CD4-positive, alpha-beta T cell (primary cell): ENCODE results near the gene STARD7. TPM values are rescaled to one million over a fixed set of nuclear protein-coding genes. Genes with fewer than 3 reads are reported as not detected.

Experiments used
- ATAC-seq: fragments of 200-7000 bp; cut with Tn5 transposase; one replicate; pipeline ENCODE4 v1.10.0; 2022; ENCODE audit warnings: mild to moderate bottlenecking; ENCODE audit not compliant: poor library complexity
- CTCF ChIA-PET: fragments of 350-600 bp; sonication (Branson Sonifier 250); formaldehyde crosslinking; loops from one replicate; lab custom pipeline; 2021; ENCODE audit warnings: antibody characterized with exemption, inconsistent platforms; lab: Charles Lee
- POLR2A ChIA-PET: fragments of 350-600 bp; sonication (Branson Sonifier 250); formaldehyde crosslinking; loops from one replicate; lab custom pipeline; 2021; ENCODE audit warnings: antibody characterized with exemption, inconsistent platforms; lab: Charles Lee
- DNase-seq, 14 experiments: peaks; one replicate each; pipeline ENCODE4 v3.0.0-alpha.2; 2013 to 2020; ENCODE audit warnings: mixed read lengths in 2 of 14
- H3K27ac ChIP-seq, 2 donors: one replicate each; pipeline versions ENCODE4 v1.5.1 to v1.7.0; 2013; ENCODE audit warnings: low read length in 2 of 2, low read depth in 1 of 2, mild to moderate bottlenecking in 1 of 2
- H3K27me3 ChIP-seq, 2 experiments: 1 replicate in 1 of 2; 2 replicates in 1 of 2; pipeline versions ENCODE4 v1.6.1 to v1.7.0; 2013; ENCODE audit warnings: low read length in 2 of 2, control low read depth in 1 of 2, mild to moderate bottlenecking in 1 of 2, moderate library complexity in 1 of 2; ENCODE audit not compliant: insufficient read depth in 2 of 2, control insufficient read depth in 1 of 2
- H3K36me3 ChIP-seq: one replicate; pipeline ENCODE4 v1.6.1; 2013; ENCODE audit warnings: low read length, control low read depth; ENCODE audit not compliant: insufficient read depth
- H3K4me1 ChIP-seq: one replicate; pipeline ENCODE4 v1.6.1; 2013; ENCODE audit warnings: low read length, control low read depth; ENCODE audit not compliant: insufficient read depth
- H3K4me3 ChIP-seq: one replicate; pipeline ENCODE4 v1.5.1; 2013; ENCODE audit warnings: mild to moderate bottlenecking, low read length, moderate library complexity
- H3K9me3 ChIP-seq, 2 experiments: 1 replicate in 1 of 2; 2 replicates in 1 of 2; pipeline versions ENCODE4 v1.6.1 to v1.7.0; 2013; ENCODE audit warnings: low read length in 2 of 2, mild to moderate bottlenecking in 2 of 2, control low read depth in 1 of 2, moderate library complexity in 1 of 2; ENCODE audit not compliant: control insufficient read depth in 1 of 2, insufficient read depth in 1 of 2
- H3K27ac Mint-ChIP-seq: one replicate; pipeline ENCODE4 v1.8.0; 2020; ENCODE audit warnings: mixed read lengths
- H3K27me3 Mint-ChIP-seq: one replicate; pipeline ENCODE4 v1.8.0; 2021; ENCODE audit warnings: mixed read lengths
- H3K36me3 Mint-ChIP-seq: one replicate; pipeline ENCODE4 v1.8.0; 2021; ENCODE audit warnings: low read depth, mixed read lengths
- H3K4me1 Mint-ChIP-seq: one replicate; pipeline ENCODE4 v1.8.0; 2021; ENCODE audit warnings: low read depth, mixed read lengths
- H3K4me3 Mint-ChIP-seq: one replicate; pipeline ENCODE4 v1.8.0; 2020; ENCODE audit warnings: mild to moderate bottlenecking, mixed read lengths
- H3K9me3 Mint-ChIP-seq: one replicate; pipeline ENCODE4 v1.8.0; 2020; ENCODE audit warnings: mixed read lengths
- CTCF ChIP-seq: fragments of 200-600 bp; IDR thresholded peaks from one replicate; pipeline ENCODE4 v1.8.0; 2022; ENCODE audit warnings: antibody characterized with exemption, mild to moderate bottlenecking
- intact Hi-C, 2 experiments: fragments of 100-400 bp; cut with DNase I in 1 of 2; cut with micrococcal nuclease in 1 of 2; formaldehyde crosslinking; loops; one replicate each; pipeline versions ENCODE4 v1.15.1 to v1.9.0; 2023 to 2025; cut with DNase I, micrococcal nuclease
- total RNA-seq, 174 experiments: library from RNA in 2 of 174; stranded (reverse) in 2 of 174; gene quantifications; one replicate each; pipeline ENCODE4 v1.2.3 and lab custom pipeline; 2021 to 2026

STARD7 gene
- total RNA-seq, 2 experiments from 2014 or later: 57.4 to 58.6 TPM

DNA sequence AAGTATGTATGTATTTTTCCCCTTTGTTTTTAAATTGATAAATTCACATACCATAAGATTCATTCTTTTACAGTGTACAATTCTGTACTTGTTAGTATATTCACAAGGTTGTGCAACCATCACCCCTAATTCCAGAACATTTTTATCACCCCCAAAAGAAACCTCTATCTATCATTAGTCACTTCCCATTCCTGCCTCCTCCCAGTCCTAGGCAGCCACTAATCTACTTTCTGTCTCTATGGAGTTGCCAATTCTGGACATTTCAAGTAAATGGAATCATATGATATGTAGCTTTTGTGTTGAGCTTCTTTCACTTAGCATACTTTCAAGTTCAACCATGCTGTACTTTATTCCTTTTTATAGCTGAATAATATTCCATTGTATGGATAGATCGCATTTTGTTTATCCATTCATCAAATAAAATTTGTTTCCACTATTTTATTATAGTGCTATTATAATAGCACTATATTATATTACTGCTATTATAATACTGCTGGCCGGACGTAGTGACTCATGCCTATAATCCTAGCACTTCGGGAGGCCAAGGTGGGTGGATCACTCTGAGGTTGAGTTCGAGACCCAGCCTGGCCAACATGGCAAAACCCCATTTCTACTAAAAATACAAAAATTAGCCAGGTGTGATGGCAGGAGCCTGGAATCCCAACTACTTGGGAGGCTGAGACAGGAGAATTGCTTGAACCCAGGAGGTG, 10.9 kb downstream of the STARD7 start:
- ChIA-PET POLR2A (interaction anchor here (1.9 kb wide), 1 partner anchor 11 kb away, joined by 4 read pairs; the partner anchor contains the start of gene STARD7), CTCF (interaction anchor here (0.7 kb wide), 1 partner anchor 81 kb away, joined by 3 read pairs; the partner anchor contains the start of gene ADRA2B)
- no peak for ATAC-seq
- Histone ChIP-seq H3K27ac (no peak overlapping the region), H3K9me3 (no peaks in the 10 kb centered on the region), H3K4me3 (no peak overlapping the region), H3K36me3 (peaks cover 26% of the 10 kb centered on the region), H3K4me1 (peaks cover 18% of the 10 kb centered on the region), H3K27me3 (no peaks in the 10 kb centered on the region)
- Mint-ChIP-seq H3K27ac (peak overlapping the region; percentile 69), H3K4me3 (no peak overlapping the region), H3K36me3 (peaks cover 43% of the 10 kb centered on the region), H3K4me1 (peaks cover 71% of the 10 kb centered on the region), H3K27me3 (no peaks in the 10 kb centered on the region), H3K9me3 (no peaks in the 10 kb centered on the region)
- intact Hi-C loops: no loop called here
- no peak for DNase-seq
- TF ChIP-seq CTCF: no peak

GRCh38 chr2:96195410-96196066, 13.1 kb downstream of the STARD7 start:
- Histone ChIP-seq H3K4me1 (peaks cover 3% of the 10 kb centered on the region), H3K27me3 (no peaks in the 10 kb centered on the region), H3K4me3 (no peak overlapping the region), H3K9me3 (no peaks in the 10 kb centered on the region), H3K27ac (no peak overlapping the region), H3K36me3 (peaks cover 47% of the 10 kb centered on the region)
- intact Hi-C loops: loop anchor here in 1 of 2 experiments (1.0 kb wide), 1 partner anchor 21 kb away; no protein-coding TSS in a partner anchor
- ChIA-PET CTCF (interaction anchor here (0.9 kb wide), 1 partner anchor 13 kb away, joined by 3 read pairs; the partner anchor contains the start of gene STARD7), POLR2A (no interaction called here)
- no peak for DNase-seq
- Mint-ChIP-seq H3K27me3 (no peaks in the 10 kb centered on the region), H3K4me3 (no peak overlapping the region), H3K36me3 (peaks cover 64% of the 10 kb centered on the region), H3K9me3 (no peaks in the 10 kb centered on the region), H3K27ac (peak overlapping the region; percentile 51), H3K4me1 (peaks cover 51% of the 10 kb centered on the region)
- ATAC-seq: no peak
- no peak for TF ChIP-seq CTCF

DNA sequence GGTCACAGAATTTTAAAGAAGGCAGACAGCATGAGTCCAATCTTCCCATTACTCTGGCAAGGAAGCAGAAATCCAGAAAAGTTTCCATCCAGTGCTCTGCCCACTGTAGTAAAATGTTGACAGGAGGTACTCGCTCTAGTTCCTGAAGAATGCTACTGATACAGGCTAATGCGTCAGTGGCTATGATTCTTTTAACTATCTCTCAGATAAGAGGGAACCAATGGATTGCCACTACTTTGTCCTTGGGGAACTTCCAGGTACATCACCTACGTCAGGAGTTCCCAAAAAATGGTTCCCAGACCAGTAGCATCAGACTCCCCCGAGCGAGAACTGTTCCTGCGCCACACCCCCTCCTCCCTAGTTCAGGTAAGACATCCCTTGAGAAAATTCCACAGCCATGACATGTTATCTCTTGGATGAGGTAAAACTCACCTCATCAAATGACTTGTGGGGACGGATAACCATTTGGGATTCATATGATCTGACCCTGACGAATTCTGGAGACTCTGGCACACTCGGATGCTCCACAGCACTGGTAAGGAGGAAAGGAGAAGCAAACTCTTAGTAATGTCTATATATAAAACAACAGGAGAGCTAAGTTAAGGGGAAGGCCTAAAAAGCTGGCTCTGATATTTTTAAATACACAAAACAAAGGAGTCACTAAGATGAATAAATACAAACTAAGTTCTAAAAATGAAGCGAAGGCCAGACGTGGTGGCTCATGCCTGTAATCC, 16.5 kb downstream of the STARD7 start:
- Histone ChIP-seq H3K27ac (no peak overlapping the region), H3K4me1 (no peaks in the 10 kb centered on the region), H3K4me3 (no peak overlapping the region), H3K36me3 (peaks cover 69% of the 10 kb centered on the region), H3K9me3 (no peaks in the 10 kb centered on the region), H3K27me3 (no peaks in the 10 kb centered on the region)
- intact Hi-C loops: no loop called here
- peak overlapping the region; percentile 43 for H3K27ac Mint-ChIP-seq
- no peak for DNase-seq
- ChIA-PET POLR2A (no interaction called here), CTCF (interaction anchor here (1.2 kb wide), 1 partner anchor 18 kb away, joined by 3 read pairs; no protein-coding TSS in a partner anchor)
- no peak for ATAC-seq
- peaks cover 19% of the 10 kb centered on the region for H3K4me1 Mint-ChIP-seq
- peaks cover 72% of the 10 kb centered on the region for H3K36me3 Mint-ChIP-seq
- no peaks in the 10 kb centered on the region for H3K27me3 Mint-ChIP-seq
- H3K4me3 Mint-ChIP-seq: no peak overlapping the region
- H3K9me3 Mint-ChIP-seq: no peaks in the 10 kb centered on the region
- no peak for TF ChIP-seq CTCF
